Activated gamma-delta T cell treated with Interleukin-2 at 50 U/mL for 16 hours (primary cell): Measurements from ENCODE around the gene ATP10D.
"Not testable (repeated sequence)": the region's sequence is repeated elsewhere in the genome, so short reads cannot be mapped to it uniquely, and the experiment has no call there.

Experiments
- DNase-seq: peaks from one replicate; pipeline ENCODE4 v3.0.0-alpha.2; 2020

Gene ATP10D

DNA sequence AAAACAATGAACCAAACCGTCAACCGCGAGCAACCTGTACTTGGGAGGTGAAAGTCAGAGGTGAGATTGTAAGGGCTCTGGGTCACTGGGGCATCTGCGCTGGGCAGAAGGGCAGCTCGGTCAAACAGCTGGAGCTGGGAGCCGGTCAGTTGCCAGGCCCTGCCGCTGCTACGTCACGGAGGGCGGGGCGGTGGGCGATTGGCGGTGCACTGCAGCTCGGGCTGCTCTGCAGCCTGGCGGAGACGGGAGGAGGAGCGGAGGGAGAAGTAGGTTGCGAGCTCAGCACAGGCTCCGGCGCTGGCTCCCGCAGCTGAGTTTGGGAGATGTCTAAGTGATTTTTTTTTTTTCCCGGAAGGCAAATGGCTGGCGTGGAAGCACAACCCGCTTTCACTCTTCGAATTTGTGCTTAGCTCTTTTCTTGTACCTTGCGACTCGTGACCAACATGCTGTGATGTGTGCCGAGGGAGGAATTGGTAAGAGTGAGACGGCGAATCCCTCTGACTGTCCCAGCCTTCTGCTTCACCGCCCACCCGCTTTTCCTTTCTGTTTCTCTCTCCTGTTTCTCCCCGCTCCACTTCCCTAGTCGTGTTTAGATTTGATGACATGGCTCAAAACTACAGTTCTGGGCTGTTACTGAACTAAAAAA lies at the start of gene ATP10D:
Gene ATP10D (plus strand): TSS at position 229 of the 646 bp plus-strand sequence. CDS start 27,266 bp downstream, outside the sequence.
- DNase-seq = peak; percentile 67

DNA sequence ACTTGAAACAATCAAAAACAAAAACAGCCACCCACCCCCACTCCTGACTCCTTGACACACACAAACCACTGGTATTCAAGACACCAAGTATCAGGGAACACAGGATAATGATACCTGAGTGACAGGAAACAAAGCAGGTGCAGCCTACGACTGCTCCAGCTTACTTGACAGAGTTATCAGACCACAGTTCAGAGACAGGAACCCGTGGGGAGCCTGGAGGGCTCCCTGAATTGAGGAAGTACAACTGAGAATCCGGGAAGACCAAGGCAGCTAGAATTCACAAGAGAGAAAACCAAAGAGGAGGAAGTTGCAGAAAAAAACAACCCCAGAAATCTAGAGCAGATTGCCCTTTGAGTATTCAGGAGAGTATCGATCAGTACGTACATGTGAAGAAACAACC lies 42.1 kb upstream of the ATP10D start:
- DNase-seq = no peak

DNA sequence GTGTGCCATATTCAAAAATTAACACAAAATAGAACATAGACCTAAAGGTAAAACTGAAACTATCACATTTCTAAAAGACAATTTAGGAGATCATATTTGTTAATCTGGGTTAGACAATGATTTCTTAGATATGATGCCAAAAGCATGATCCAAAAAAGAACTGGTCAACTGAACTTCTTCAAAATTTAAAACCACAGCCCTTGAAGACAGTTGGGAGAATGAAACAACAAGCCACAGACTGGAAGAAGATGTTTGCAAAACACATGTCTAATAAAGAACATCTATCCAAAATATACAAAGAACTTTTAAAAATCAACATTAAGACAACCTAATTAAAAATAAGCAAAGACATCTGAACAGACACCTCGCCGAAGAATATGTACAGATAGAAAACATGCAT lies 41.0 kb upstream of the ATP10D start:
- DNase-seq = no peak

DNA sequence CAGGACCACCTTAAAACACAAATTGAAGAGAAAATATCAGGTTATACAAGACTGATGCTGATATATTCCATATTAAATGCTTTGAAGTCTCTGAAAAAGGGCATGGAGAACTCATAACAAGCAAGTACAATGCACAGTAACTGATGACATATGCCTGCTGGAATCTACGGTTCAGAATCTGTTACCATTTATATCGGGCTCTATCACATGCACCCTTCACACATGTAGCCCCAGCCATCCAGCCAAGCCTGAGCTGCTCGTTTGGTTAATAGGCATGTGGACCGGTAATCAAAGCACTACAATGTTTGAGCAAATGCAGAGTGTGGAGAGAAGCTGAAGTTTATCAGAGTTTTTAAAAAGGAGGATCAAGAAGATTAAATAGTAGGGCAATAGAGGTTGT lies 33.4 kb upstream of the ATP10D start:
- no peak for DNase-seq

DNA sequence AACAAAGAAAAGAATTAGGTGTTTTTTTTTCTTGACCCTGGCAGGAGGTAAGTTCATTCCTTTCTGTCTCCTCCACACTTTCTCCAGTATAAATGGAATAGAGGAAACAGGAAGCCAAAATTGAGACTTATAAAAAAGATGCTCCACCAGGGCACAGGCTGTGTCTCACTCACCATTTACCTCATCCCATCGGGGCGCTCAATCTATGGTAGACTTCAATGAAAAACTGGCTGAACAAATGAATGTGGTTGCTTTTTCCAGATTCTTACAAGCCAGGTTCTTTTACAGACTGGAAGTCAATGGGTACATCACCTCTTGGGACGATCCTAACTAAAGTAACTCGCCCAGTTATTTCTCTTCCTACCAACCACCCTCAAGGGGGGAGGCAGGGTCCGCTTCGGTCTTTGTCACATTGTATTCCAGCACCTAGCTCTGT lies 22.3 kb upstream of the ATP10D start:
- no peak for DNase-seq

DNA sequence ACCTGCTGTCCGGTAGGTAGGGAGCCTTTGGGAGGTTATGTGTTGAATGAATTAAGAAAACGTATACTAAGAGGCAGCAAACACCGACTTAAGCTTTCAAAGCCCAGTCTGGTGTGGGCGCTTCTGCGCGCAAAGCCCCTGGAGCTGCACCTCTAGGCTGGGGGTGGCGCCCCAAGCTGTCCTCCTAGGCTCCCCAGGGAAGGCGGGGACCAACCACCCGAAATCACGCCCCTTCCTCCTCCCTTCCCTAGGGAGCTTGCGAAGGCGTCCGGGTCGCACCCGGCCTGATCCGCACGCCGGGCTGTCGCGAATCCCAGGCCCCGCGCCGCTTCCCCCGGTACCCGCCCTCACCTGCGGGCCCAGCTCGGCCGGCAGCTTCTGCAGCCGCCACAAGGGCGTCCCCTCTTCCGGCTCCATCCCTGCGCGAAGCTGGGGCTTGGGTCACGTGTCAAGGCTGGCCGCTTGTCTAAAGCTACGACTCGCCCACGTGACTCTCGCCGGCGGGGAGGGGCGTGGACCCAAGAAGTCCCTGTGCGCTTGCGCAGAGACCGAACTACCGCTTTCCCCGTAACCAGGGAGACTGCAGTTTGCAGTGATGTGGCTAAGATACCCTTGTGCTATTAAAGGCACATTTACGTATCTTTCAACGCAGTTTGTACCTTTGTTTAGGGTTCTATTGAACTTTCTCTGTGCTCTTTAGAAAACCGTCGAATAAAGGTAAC lies 21.7 kb upstream of the ATP10D start, which contains the start of gene COMMD8:
Gene COMMD8 (minus strand): TSS at position 468 of the 722 bp plus-strand sequence. CDS start 51 bp downstream, at position 417.
- peak; percentile 97 for DNase-seq

DNA sequence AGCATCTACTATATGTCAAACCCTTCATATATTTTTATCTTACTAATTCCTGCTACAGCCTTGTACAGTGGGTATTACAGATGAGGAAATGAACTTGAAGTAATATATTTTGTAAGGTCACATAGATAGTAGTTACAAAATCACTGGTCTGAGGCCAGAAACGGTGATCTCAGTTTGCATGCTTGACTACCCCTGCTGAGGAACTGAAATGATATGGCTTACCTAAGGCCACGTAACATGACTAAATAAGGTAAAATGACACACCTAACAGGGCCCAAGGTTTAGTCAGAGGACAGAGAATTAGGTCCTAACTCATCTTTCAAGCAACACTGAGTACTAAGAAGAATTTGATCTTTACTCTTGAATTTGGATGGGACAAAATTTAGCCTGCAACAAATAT lies 20.1 kb upstream of the ATP10D start:
- DNase-seq = no peak

DNA sequence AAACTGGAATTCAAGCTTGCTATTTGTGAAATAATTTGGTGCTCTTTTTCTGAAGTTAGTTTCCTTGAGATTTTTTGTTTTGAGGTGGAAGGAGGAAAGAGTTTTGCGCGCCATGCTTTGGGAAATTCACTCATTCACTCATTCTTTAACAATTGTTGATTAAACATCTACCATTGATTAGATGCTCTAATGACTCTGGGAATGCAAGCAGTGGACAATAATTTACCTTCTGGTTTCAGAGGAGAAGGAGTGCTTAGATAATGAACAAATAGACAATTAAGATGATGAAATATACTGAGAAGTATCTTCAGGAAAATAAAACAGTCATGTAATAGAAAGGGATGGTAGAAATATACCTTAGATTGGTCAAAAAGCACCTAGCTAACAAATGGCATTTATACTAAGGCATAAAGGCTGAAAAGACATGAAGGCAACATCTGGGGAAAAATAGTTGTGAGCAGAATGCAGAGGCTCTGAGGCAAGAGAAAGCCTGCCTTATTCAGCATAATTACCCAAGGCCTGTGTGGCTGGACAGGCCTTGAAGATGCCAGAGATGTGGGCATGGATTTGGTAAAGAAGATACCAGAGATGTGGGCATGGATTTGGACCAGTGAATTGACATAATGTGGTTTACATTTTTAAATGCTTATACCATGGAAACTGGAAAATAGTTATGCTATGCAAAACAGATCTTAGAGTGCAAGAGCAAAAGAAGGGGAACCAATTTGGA lies 18.9 kb upstream of the ATP10D start:
- no peak for DNase-seq

DNA sequence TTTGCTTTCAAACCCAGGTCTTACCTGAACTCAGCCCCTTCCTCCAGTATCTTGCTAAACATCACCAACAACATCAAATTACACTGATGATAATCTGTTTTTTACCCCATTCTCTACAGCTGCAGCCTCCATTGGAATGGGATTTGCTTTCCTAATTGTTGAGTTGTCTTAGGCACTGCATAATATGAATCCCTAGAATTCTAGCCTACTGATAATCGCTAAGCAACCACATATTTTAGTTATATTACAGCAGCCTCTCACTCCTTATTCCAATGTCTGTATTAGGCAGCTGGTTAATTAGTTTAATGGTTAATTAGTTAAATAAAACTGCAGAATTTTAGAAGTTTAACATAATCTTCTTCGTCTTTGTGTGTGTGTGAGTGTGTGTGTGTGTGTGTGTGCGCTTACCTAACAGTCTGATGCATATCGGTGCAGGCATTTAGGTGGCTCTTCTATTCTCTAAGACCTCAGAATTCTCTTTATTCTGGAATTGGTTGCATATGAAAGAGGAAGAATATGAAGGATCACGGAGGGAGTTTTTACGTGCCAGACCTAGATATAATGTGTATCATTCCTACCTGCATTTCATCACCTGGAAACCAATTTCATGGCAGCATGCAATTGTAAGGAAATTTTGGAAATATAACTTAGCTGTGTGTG lies 16.2 kb upstream of the ATP10D start:
- DNase-seq = no peak

DNA sequence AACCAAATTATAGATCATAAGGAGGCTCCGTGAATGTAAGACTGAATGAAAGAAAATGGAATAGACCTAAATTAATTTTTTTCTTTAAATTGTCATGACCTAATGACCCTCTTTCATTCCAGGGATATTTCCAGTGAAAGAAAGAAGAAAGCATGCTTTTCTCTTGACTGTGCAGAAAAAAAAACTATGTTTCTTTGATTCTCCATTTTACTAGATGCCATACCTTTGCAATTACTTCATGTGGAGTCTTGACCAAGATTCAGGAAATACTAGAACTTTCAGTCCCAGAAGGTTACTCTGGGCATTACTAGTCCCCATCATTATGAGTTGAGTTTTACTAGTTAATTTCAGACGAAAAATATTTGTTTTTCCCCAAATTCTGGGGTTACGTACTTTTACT lies 15.1 kb upstream of the ATP10D start:
- no peak for DNase-seq

DNA sequence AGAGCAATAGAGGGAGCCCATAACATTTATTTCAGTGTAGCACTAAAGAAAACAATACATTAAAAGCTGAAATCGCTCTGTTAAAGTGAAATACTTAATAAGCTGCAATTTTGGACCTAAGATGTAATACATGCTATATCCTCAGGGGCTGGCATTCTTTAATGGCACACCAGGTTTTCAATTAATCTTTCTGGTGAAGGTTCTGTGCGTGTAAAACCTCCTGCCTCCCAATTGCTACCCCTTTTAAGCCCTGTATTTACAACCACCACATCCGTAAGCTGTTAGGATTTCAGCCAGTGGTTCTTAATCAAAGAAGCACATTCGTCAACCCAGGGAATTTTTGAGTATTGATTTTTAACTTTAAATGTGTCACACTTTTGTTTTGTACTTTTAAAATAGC lies 14.0 kb upstream of the ATP10D start:
- DNase-seq = no peak

DNA sequence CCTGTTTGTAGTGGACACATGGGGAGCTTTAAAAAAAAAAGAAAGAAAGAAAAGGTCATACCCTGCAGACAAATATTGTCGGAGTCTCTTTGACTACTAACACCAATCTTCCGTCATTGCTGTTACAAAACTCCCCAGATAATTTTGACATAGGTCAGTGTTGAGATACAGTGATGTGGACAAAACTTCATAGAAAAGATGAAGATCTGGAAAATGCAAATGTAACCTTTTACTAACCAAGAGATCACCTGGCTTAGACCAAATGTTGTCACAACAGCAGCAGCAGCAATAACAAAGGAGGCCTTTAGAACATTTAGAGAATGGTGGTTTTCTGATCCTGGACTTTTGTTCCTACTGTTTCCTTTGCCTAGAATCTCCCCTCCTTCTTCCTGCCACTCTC lies 13.5 kb upstream of the ATP10D start:
- DNase-seq = no peak

DNA sequence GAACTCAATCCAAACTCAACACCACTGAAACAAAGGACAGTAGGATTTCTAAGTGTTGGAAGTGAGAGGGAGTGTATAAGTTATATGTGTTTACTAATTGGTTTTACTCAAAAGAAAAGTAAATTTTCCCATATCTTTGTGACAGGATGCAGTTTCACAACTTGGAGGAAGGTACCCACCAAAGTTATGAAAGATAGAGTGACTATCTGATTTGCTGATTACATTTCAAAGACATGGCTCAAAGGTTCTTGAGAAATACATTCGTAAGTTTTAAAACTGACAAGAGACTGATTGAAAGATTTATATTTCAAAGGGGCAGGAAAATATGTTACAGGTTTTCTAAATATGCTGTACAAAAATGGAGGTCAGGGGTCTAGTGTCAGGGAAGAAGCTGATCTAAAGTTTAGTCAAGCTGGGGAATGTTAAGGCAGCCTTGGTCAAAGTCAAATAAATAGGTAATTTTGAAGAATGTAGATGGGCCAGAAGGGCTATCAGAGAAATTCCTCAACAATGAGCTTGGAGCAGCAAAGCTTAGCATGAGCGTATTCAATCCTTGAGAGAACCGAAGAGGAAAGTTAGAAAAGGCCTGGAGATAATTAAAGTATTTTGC lies 11.8 kb upstream of the ATP10D start:
- DNase-seq = no peak

DNA sequence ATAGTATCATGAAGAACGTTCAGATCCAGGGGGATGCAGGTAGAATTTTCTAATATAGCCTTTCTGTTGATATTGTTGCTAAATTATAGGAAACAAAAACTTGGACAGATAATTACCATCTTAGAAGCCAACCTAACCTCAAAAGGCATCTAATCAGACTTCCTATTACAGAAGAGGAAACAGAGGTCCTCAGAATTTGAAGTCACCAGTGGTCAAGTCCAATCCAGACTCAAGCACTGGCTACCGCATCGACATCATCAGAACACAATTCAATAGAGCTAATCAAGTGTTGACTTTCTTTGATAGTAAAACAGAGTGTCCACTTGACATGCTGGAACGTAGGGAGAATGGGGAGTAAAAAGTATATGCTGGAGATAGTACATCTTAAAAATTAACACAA lies 10.3 kb upstream of the ATP10D start:
- no peak for DNase-seq

DNA sequence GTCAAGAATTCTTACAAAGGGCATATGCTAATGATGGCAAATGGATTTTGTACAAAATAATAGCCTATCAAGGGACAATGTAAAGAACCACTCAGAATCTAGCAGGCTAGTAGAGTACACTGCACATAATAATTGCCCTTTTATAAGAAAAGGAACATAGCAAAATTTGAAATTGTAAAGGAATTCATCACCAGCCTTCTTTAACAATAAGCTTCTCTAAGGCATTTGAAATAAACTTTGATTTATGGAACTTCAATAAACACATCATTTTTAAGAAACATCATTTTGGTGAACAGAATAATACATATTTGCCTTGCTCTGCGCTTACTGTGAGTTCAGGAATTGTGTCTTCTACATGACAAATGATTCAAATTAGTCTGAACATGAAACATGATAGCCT lies 9.7 kb upstream of the ATP10D start:
- DNase-seq = no peak

DNA sequence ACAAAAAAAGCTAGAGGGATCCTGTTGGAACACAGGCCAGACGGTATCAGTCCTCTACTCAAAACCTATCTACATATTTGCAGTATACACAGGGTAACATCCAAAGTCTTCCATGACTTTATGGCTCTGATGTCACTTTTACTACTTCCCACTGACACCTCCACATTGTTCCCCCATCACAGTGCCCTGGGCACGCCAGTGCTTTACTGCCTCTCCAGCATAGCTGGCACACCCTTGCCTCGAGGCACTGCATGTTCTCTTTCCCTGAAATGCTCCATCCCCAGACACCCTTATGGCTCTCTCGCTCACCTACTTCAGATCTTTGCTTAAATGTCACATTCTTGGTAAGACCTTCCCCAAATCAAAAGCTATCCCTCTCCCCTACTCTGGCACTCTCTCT lies 6.3 kb upstream of the ATP10D start:
- no peak for DNase-seq

DNA sequence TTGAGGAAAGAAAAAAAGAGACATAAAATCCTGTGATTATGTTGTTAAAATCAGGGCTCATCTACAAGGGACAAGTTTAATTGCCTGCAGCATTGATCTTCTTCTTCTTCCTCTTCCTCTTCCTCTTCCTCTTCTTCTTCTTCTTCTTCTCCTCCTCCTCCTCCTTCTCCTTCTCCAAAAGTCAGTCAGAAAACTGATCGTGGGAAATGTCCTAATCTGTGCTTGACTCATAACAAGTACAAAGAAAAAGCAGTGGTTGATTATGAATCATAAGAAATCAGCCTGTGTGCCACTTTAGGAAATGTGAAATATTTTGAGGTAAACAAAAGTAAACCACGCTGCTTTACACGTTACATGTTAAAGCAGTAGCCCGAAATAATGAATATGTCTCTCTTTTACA lies 2.7 kb upstream of the ATP10D start:
- no peak for DNase-seq

DNA sequence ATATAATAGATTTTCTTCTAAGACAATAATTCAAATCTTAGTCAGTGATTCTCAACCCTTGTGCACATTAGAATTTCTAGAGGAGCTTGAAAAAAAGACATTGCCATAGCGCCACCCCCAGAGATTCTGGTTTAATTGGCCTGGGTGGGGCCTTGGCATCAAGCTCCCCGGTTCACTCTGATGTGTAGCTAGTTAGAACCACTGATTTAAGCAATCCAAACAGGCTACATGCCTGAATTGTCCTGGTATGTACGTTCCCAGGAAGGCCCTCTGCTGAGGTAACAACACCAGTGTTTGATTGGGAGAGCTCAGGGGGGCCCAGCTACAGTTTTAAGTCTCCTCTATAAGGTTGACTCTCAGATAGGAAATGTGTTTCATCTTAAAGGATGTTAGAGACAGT lies 1.3 kb upstream of the ATP10D start:
- DNase-seq = no peak

DNA sequence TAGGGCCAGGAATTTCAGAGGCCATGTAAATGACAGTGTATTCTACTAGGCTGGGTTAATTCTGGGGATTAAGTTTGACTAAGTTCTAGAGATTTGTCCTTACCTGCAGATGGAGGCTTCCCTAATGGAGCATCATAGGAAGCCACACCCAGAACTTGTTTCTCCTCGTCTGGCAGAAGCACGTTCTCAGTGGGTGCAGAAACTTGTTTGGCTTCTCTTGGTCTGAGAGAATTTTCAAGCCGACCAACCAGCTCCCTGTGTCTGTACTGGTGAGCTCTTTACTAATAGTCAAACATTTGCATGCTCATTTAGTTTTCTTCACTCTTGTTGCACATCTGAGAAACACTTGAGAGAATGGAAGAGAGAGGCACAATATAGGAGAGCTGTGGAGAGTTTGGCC lies 907 bp upstream of the ATP10D start:
- DNase-seq = no peak

DNA sequence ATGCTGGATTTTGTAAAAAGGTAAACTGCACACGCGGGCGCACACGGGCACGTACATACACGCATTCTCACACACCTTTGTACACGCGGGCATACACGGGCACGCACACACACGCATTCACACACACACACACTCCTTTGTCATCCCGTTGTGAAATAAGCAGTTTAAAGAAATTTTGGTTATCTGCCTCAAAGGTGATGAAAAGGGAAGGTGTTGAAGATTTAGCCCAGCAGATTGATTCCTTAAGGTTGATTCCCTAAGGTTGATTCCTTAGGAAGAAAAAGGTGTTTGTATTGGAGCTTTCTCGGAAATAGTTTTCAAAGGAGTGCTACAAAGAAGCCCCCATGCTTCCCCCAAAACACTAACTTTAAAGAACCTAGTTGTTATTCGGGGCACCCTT lies 693 bp downstream of the ATP10D start:
- no peak for DNase-seq

DNA sequence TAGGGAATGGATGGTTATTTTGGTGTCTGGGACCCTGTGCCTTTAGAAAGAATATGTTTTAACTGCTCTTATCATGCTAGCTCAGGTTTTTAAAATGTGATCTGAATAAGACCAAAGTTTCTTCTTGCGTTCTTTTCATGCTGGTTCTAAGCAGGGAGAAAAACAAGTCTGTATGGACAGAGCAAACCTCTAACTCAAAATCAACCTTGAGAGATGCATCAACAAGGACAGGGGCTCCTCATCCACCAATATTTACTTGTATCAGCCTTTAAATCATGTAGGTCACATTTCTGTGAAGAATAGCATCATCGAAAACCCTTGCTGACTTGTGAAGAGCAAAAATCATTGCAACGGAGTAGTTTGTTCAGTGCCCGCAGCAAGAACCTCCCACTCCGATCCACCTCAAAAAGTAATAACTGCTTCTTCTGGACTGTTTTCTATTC lies 1.2 kb downstream of the ATP10D start:
- no peak for DNase-seq

DNA sequence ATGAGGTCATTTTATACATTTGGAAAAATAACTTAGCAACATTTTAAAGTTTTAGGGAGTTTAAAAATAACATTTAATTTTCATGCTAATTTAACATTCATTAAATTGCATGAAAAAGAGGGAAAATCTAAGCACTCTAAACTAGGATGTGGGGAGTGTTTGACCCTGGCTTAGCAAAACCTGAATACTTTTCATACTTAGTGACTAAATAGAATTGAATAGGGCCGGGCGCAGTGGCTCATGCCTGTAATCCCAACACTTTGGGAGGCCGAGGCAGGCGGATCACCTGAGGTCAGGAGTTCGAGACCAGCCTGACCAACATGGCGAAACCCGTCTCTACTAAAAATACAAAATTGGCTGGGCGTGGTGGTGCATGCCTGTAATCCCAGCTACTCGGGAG lies 1.7 kb downstream of the ATP10D start:
- DNase-seq = not testable (repeated sequence)

DNA sequence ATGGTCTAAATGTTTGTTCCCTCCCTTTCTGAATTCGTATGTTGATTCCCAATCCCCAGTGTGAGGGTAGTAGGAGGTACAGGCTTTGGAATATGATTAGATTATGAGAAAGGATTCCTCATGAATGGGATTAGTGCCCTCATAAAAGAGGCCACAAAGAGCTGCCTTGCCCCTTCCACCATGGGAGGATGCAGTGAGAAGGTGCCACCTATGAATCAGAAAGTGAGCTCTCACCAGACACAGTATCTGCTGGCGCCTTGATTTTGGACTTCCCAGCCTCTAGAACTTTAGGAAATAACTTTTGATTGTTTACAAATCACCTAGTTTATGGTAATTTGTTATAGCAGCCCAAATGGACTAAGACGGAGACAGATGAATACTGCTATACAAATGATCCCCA lies 3.6 kb downstream of the ATP10D start:
- DNase-seq = no peak
